A549 (cell line): ENCODE measurements around the gene CEBPE.

Experiments used
- CBX8 ChIP-seq: fragments of 200-600 bp; sonication (generic); IDR thresholded peaks from 2 replicates; pipeline ENCODE4 v1.6.1; 2016
- CTCF ChIP-seq: fragments of >200 bp; sonication (Bioruptor Twin); formaldehyde crosslinking; IDR thresholded peaks from 3 replicates; pipeline ENCODE4 v1.5.1; 2016
- POLR2A ChIP-seq: IDR thresholded peaks from 2 replicates; pipeline ENCODE4 v1.6.1; 2012; ENCODE audit warnings: mild to moderate bottlenecking, low read length

GRCh38 chr14:23130871-23131270, 11.8 kb upstream of the CEBPE start:
- no peak for TF ChIP-seq CTCF
- no peak for TF ChIP-seq CBX8
- TF ChIP-seq POLR2A = no peak
